GM12891 (cell line): ENCODE results near the gene USP7.

Experiments used
- PAX5 ChIP-seq: IDR thresholded peaks from 2 replicates; pipeline ENCODE4 v1.6.1; 2011; ENCODE audit warnings: low read length, moderate library complexity, mild to moderate bottlenecking; ENCODE audit not compliant: insufficient read depth, severe bottlenecking
- POLR2A ChIP-seq: IDR thresholded peaks from 2 replicates; pipeline ENCODE4 v1.6.1; 2011; ENCODE audit warnings: low read depth, low read length, control low read depth
- POLR2AphosphoS5 ChIP-seq: IDR thresholded peaks from 2 replicates; pipeline ENCODE4 v1.6.1; 2011; ENCODE audit warnings: low read depth, low read length, control low read depth
- POU2F2 ChIP-seq: IDR thresholded peaks from 2 replicates; pipeline ENCODE4 v1.6.1; 2011; ENCODE audit warnings: low read depth, mild to moderate bottlenecking, control low read depth, low read length, moderate library complexity
- SPI1 ChIP-seq: IDR thresholded peaks from 2 replicates; pipeline ENCODE4 v1.6.1; 2011; ENCODE audit warnings: low read depth, low read length, control low read depth
- TAF1 ChIP-seq: IDR thresholded peaks from 2 replicates; pipeline ENCODE4 v1.6.1; 2011; ENCODE audit warnings: low read depth, low read length, control low read depth

DNA sequence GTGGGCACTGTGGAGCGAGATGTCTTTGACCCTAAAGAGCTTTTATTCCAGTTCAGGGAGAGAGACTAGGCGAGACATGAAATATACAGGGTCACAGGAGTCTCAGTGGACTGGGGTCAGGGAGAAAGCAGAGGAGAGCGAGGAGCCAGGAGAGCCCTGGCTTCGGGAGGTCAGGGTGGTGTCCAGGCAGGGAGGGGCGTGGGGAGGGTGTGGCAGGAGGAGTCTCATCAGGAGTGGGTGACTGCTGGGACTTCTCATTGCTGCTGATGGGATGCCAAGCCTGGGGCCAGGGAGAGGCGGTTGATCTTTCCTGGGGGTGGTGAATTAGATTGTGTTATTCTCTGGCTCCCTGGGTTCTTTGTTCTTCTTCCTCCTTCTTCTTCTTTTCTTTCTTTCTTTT is 22.4 kb upstream of the USP7 start:
- no peak for TF ChIP-seq POU2F2
- TF ChIP-seq POLR2AphosphoS5 = no peak
- TF ChIP-seq TAF1 = no peak
- no peak for TF ChIP-seq POLR2A
- no peak for TF ChIP-seq SPI1
- no peak for TF ChIP-seq PAX5
